ENCODE data around the gene HDAC4. TPM values are rescaled to one million over a fixed set of nuclear protein-coding genes. Genes with fewer than 3 reads are reported as not detected.

HDAC4 gene
- total and polyA plus RNA-seq, 2 of the 8 experiments (the other 6 are each of a cell fraction or from before 2014, with no cell fraction given) = 15.4 to 31.5 TPM

- Histone ChIP-seq H3K79me1 (ENCODE audit: low read depth, low read length) (peaks cover 23% of the 10 kb centered on the region), H3K4me1 (replicated peaks in 1 of 4; ENCODE audit: control insufficient read depth in 3 of 4, insufficient read depth in 4 of 4, low read length in 3 of 4) (peaks cover 0 to 13% (median 10%) of the 10 kb centered on the region in 4 experiments; a peak in 6 of 7 replicates), H3K27me3 (replicated peaks in 1 of 4; ENCODE audit: control insufficient read depth in 3 of 4, extremely low read depth in 1 of 4, insufficient read depth in 3 of 4, low read length in 3 of 4) (no peaks in the 10 kb centered on the region), H3K9me3 (ENCODE audit: insufficient read depth in 2 of 2, low read depth in 1 of 2, low read length in 1 of 2) (no peaks in the 10 kb centered on the region), H3K4me3 (ENCODE audit: extremely low read depth in 1 of 4, insufficient read depth in 2 of 4, low read depth in 3 of 4, low read length in 4 of 4) (no peak overlapping the region), H3K4ac (replicated peaks; ENCODE audit: insufficient read length, low read depth, low read length) (no peak overlapping the region), H2BK15ac (ENCODE audit: low read length) (no peak overlapping the region), H3K14ac (ENCODE audit: insufficient read length) (no peak overlapping the region), H3K79me2 (ENCODE audit: control insufficient read depth in 1 of 2, insufficient read depth in 2 of 2, low read length in 2 of 2) (peaks cover 0 to 82% of the 10 kb centered on the region in 2 experiments; a peak in 2 of 4 replicates), H3K18ac (ENCODE audit: extremely low read depth, low read length) (no peak overlapping the region), H3K36me3 (ENCODE audit: control insufficient read depth in 2 of 4, insufficient read depth in 4 of 4, low read length in 3 of 4) (no peaks in the 10 kb centered on the region), H3K23ac (ENCODE audit: insufficient read length) (no peak overlapping the region), H2BK20ac (ENCODE audit: low read length) (no peak overlapping the region), H2AK5ac (ENCODE audit: low read depth, low read length) (0 out of 2 replicates have a peak overlapping the region, but pooled peaks have one; percentile 75), H2BK12ac (ENCODE audit: low read depth, low read length) (no peak overlapping the region), H2BK120ac (replicated peaks; ENCODE audit: low read depth, low read length) (no peak overlapping the region), H4K5ac (ENCODE audit: insufficient read length, low read depth, low read length) (no peak overlapping the region), H3K4me2 (ENCODE audit: insufficient read depth in 1 of 2, low read depth in 2 of 2, low read length in 2 of 2) (no peak overlapping the region), H4K91ac (replicated peaks; ENCODE audit: insufficient read length, low read length) (no peak overlapping the region), H3K27ac (ENCODE audit: low read depth, low read length) (no peak overlapping the region), H3K56ac (replicated peaks; ENCODE audit: insufficient read length, low read depth, low read length) (no peak overlapping the region), H4K8ac (ENCODE audit: extremely low read depth, insufficient read depth, low read length) (no peak overlapping the region), H4K20me1 (replicated peaks in 1 of 2; ENCODE audit: control insufficient read depth in 1 of 2, insufficient read depth in 2 of 2, low read length in 2 of 2) (peaks cover 15 to 25% of the 10 kb centered on the region in 2 experiments), H2AFZ (ENCODE audit: low read length) (no peak overlapping the region), H3K23me2 (ENCODE audit: low read depth, low read length) (no peaks in the 10 kb centered on the region), H3K9ac (replicated peaks in 1 of 4; ENCODE audit: extremely low read depth in 1 of 4, low read depth in 3 of 4, low read length in 3 of 4) (no peak overlapping the region), H2BK5ac (ENCODE audit: low read depth, low read length) (no peak overlapping the region)
- FAIRE-seq (no peak), DNase-seq (ENCODE audit: low read depth in 1 of 2, low spot score in 2 of 2) (no peak)
- WGBS, 2 experiments (ENCODE audit: extremely low coverage in 1 of 2, insufficient coverage in 1 of 2, insufficient read length in 1 of 2, insufficient replicate concordance in 2 of 2, low coverage in 1 of 2, low lambda C conversion rate in 2 of 2, missing lambda C conversion rate in 1 of 2) = 87% methylated on average over 14 of the region's 17 CpGs; no CpG with 5 or more reads in 1 of the 2 experiments
- POLR2A ChIA-PET (ENCODE audit: partially characterized antibody) = no interaction called here
- CTCF ChIA-PET (ENCODE audit: partially characterized antibody) = interaction anchor here (1.1 to 1.7 kb wide), 3 partner anchors 11 to 142 kb away, joined by 3 read pairs; no protein-coding TSS in a partner anchor
- no peak for TF ChIP-seq GTF2F1 (IDR thresholded peaks at IDR 0.05; ENCODE audit: borderline replicate concordance, low read depth, low read length)
- TF ChIP-seq BRCA1 (IDR thresholded peaks at IDR 0.05; ENCODE audit: low read depth, low read length) = no peak
- TF ChIP-seq CREB1 (IDR thresholded peaks at IDR 0.05) = no peak
- TF ChIP-seq CHD2 (IDR thresholded peaks at IDR 0.05; ENCODE audit: low read length) = no peak
- TF ChIP-seq TEAD4 (IDR thresholded peaks at IDR 0.05; ENCODE audit: low read depth, low read length) = no peak
- no peak for TF ChIP-seq TAF1 (IDR thresholded peaks at IDR 0.05; ENCODE audit: low read depth, low read length)
- no peak for TF ChIP-seq CBX8 (IDR thresholded peaks at IDR 0.05; ENCODE audit: borderline replicate concordance, low read depth, low read length)
- no peak for TF ChIP-seq PHF8 (conservative IDR thresholded peaks at IDR 0.05; ENCODE audit: low read depth, low read length)
- no peak for TF ChIP-seq SP2 (IDR thresholded peaks at IDR 0.05; ENCODE audit: low read length)
- TF ChIP-seq KDM4A (IDR thresholded peaks at IDR 0.05; ENCODE audit: low read depth, low read length, severe bottlenecking) = no peak
- no peak for TF ChIP-seq CBX5 (IDR thresholded peaks at IDR 0.05; ENCODE audit: low read depth, low read length)
- no peak for TF ChIP-seq RAD21 (IDR thresholded peaks at IDR 0.05 in 1 of 2, conservative IDR thresholded peaks at IDR 0.05 in 1 of 2; ENCODE audit: low read depth in 2 of 2, low read length in 2 of 2)
- no peak for TF ChIP-seq E2F6 (IDR thresholded peaks at IDR 0.05)
- TF ChIP-seq GABPA (IDR thresholded peaks at IDR 0.05; ENCODE audit: borderline replicate concordance, insufficient read depth, low read length) = no peak
- TF ChIP-seq SP4 (IDR thresholded peaks at IDR 0.05; ENCODE audit: low read length) = no peak
Measured at GRCh38 chr2:239249048-239249447, 151.8 kb downstream of the HDAC4 start.

Data from H1 (cell line).